ENCODE measurements around the gene NCF2.

DNA sequence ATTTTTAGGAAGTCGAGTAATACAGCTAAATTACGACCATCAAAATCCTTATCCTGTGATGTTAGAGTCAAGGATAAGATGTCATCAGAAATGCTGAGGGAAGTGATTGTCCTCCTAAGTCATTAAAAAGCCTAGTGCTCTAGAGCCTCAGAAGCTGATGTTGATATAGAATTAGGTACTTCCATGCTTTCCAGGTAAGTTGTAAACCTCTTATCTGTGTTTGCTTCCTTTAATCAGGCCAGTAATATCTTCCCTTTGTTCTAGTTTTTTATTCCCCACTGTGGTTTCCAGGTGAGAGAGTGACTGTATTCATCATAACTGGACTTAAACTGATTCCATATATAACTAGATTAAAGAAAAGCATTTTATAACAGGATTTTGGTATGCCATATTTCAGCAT, 73.5 kb downstream of the NCF2 start:
- TF ChIP-seq POLR2A (IDR thresholded peaks at IDR 0.05; ENCODE audit: low read depth, low read length) (no peak), POLR2AphosphoS5 (IDR thresholded peaks at IDR 0.05; ENCODE audit: low read depth, low read length) (no peak)
